CD14-positive monocyte (primary cell): ENCODE results near the gene CREBBP. TPM values are rescaled to one million over a fixed set of nuclear protein-coding genes. Genes with fewer than 3 reads are reported as not detected.

ENCODE experiments used
- DNase-seq, 3 donors: peaks; one replicate each; pipeline ENCODE4 v3.0.0-alpha.2; 2011 to 2022
- H2AFZ ChIP-seq: 2 replicates; pipeline ENCODE4 v1.6.0; 2012; ENCODE audit warnings: mild to moderate bottlenecking, low read depth, low read length, inconsistent platforms; ENCODE audit not compliant: insufficient read depth, poor library complexity, severe bottlenecking
- H3K27ac ChIP-seq, 2 donors: 1 replicate in 1 of 2; 2 replicates in 1 of 2; pipeline ENCODE4 v1.5.1; 2012 to 2013; ENCODE audit warnings: low read length in 2 of 2, control low read depth in 1 of 2, inconsistent platforms in 1 of 2, low read depth in 1 of 2, mild to moderate bottlenecking in 1 of 2
- H3K27me3 ChIP-seq, 2 donors: one replicate each; pipeline versions ENCODE4 v1.6.0 to v1.6.1; 2011 to 2013; ENCODE audit warnings: low read length in 2 of 2; ENCODE audit not compliant: control insufficient read depth in 2 of 2, insufficient read depth in 2 of 2
- H3K36me3 ChIP-seq, 2 donors: replicated peaks in 1 of 2; 1 replicate in 1 of 2; 2 replicates in 1 of 2; pipeline versions ENCODE4 v1.5.1 to v1.6.1; 2012 to 2013; ENCODE audit warnings: low read length in 2 of 2, control low read depth in 1 of 2, inconsistent platforms in 1 of 2, mild to moderate bottlenecking in 1 of 2; ENCODE audit not compliant: insufficient read depth in 2 of 2, control insufficient read depth in 1 of 2
- H3K4me1 ChIP-seq, 2 donors: 1 replicate in 1 of 2; 2 replicates in 1 of 2; pipeline versions ENCODE4 v1.5.1 to v1.6.1; 2012 to 2013; ENCODE audit warnings: low read length in 2 of 2, control low read depth in 1 of 2, inconsistent platforms in 1 of 2, mild to moderate bottlenecking in 1 of 2, moderate library complexity in 1 of 2; ENCODE audit not compliant: insufficient read depth in 2 of 2, control insufficient read depth in 1 of 2
- H3K4me2 ChIP-seq: replicated peaks from 2 replicates; pipeline ENCODE3; 2012; ENCODE audit warnings: low read length, moderate library complexity, mild to moderate bottlenecking; ENCODE audit not compliant: poor library complexity, severe bottlenecking; ENCODE audit errors: extremely low read depth
- H3K4me3 ChIP-seq, 3 experiments: fragments of 200-600 bp in 1 of 3; sonication (generic) in 1 of 3; replicated peaks in 1 of 3; 1 replicate in 2 of 3; 2 replicates in 1 of 3; pipeline ENCODE4 v1.5.1; 2011 to 2013; ENCODE audit warnings: low read length in 3 of 3, mild to moderate bottlenecking in 3 of 3, control low read depth in 2 of 3, low read depth in 2 of 3, inconsistent platforms in 1 of 3, moderate library complexity in 1 of 3
- H3K79me2 ChIP-seq: 2 replicates; pipeline ENCODE4 v1.6.0; 2012; ENCODE audit warnings: mild to moderate bottlenecking, control low read depth, inconsistent platforms, low read length, moderate library complexity; ENCODE audit not compliant: insufficient read depth
- H3K9ac ChIP-seq: 2 replicates; pipeline ENCODE4 v1.6.0; 2017; ENCODE audit warnings: low read length, mild to moderate bottlenecking; ENCODE audit not compliant: insufficient read depth, poor library complexity, severe bottlenecking
- H3K9me3 ChIP-seq, 2 donors: replicated peaks in 1 of 2; 1 replicate in 1 of 2; 2 replicates in 1 of 2; pipeline versions ENCODE4 v1.5.1 to v1.6.1; 2012 to 2013; ENCODE audit warnings: low read length in 2 of 2, control low read depth in 1 of 2; ENCODE audit not compliant: control insufficient read depth in 1 of 2, insufficient read depth in 1 of 2
- H4K20me1 ChIP-seq: 2 replicates; pipeline ENCODE4 v1.6.0; 2012; ENCODE audit warnings: mild to moderate bottlenecking, low read length, control low read depth, moderate library complexity; ENCODE audit not compliant: insufficient read depth
- H3K27ac Mint-ChIP-seq, 7 donors: one replicate each; pipeline ENCODE4 v1.8.0; 2020; ENCODE audit warnings: mild to moderate bottlenecking in 7 of 7, mixed read lengths in 7 of 7, moderate library complexity in 6 of 7, inconsistent platforms in 2 of 7
- H3K27me3 Mint-ChIP-seq, 3 donors: one replicate each; pipeline ENCODE4 v1.8.0; 2021 to 2022; ENCODE audit warnings: low read depth in 3 of 3, mild to moderate bottlenecking in 3 of 3, mixed read lengths in 3 of 3, moderate library complexity in 3 of 3, inconsistent platforms in 1 of 3
- H3K36me3 Mint-ChIP-seq, 2 donors: one replicate each; pipeline ENCODE4 v1.8.0; 2020; ENCODE audit warnings: mixed read lengths in 2 of 2, inconsistent platforms in 1 of 2, mild to moderate bottlenecking in 1 of 2
- H3K4me1 Mint-ChIP-seq: one replicate; pipeline ENCODE4 v1.8.0; 2020; ENCODE audit warnings: mild to moderate bottlenecking, mixed read lengths
- H3K4me3 Mint-ChIP-seq, 2 donors: one replicate each; pipeline ENCODE4 v1.8.0; 2020; ENCODE audit warnings: mild to moderate bottlenecking in 2 of 2, mixed read lengths in 2 of 2, moderate library complexity in 1 of 2
- H3K9me3 Mint-ChIP-seq, 7 donors: one replicate each; pipeline ENCODE4 v1.8.0; 2020 to 2022; ENCODE audit warnings: mixed read lengths in 7 of 7, mild to moderate bottlenecking in 6 of 7, moderate library complexity in 6 of 7, inconsistent platforms in 2 of 7
- WGBS: methylation state at CpG from one replicate; pipeline ENCODE4 v1.1.5; 2013; ENCODE audit warnings: missing lambda C conversion rate; ENCODE audit not compliant: insufficient coverage; 5-methylcytosine and 5-hydroxymethylcytosine counted together
- intact Hi-C, 2 donors: fragments of 100-400 bp; cut with micrococcal nuclease; formaldehyde crosslinking; loops; one replicate each; pipeline versions ENCODE4 v1.15.0 to v1.15.1; 2023
- polyA plus RNA-seq, 3 donors: library from polyadenylated mRNA; depleted of rRNA in 1 of 3; unstranded in 2 of 3; stranded (reverse) in 1 of 3; fragments of 300-500 nt in 2 of 3; fragments of >200 nt in 1 of 3; fragmentation: Illumina TruSeq in 2 of 3; gene quantifications; 1 replicate in 2 of 3; 2 replicates in 1 of 3; pipeline ENCODE4 v1.2.3, GENCODE V29; 2012 to 2021
- TF ChIP-seq, protein P1 (sequence below): fragments of 200-600 bp; IDR thresholded peaks from one replicate; pipeline ENCODE4 v1.8.0; 2022; ENCODE audit warnings: antibody characterized with exemption, mild to moderate bottlenecking

CREBBP gene
- polyA plus RNA-seq, 3 donors: 2.1 to 26.9 (median 6.2) TPM

DNA sequence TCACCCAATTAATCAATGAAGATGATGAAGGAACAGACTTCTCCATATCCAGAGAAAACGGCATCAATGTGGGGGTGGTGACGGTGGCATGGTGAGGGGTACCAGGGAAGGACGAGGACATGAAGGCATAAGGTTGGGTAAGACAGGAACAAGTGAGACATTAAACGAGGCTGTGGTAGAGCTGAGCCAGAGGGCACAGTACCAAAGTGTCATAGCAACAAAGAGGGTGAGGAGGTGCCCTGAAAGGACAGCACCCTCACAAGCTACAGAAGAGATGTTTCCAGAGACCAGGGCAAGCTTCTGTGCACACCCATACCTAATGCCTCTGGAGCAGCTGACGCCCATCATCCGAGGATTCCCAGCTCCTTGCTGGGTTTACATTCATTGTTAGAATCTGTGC lies 105.7 kb downstream of the CREBBP start:
- Histone ChIP-seq H3K4me1 (no peaks in the 10 kb centered on the region), H3K27me3 (no peaks in the 10 kb centered on the region), H3K27ac (no peak overlapping the region), H4K20me1 (peaks cover 92% of the 10 kb centered on the region), H3K36me3 (peaks cover 84 to 96% of the 10 kb centered on the region in 2 donors), H3K4me2 (no peak overlapping the region), H3K9me3 (no peaks in the 10 kb centered on the region), H3K4me3 (no peak overlapping the region), H3K9ac (no peak overlapping the region), H2AFZ (no peak overlapping the region), H3K79me2 (no peaks in the 10 kb centered on the region)
- intact Hi-C loops: no loop called here
- WGBS: 100% methylated on average over 2 of the region's 6 CpGs
- Mint-ChIP-seq H3K4me3 (no peak overlapping the region), H3K36me3 (peaks cover 83 to 92% of the 10 kb centered on the region in 2 donors), H3K4me1 (no peaks in the 10 kb centered on the region), H3K9me3 (no peaks in the 10 kb centered on the region), H3K27me3 (peaks cover 0 to 1% (median 0%) of the 10 kb centered on the region in 3 donors), H3K27ac (peak overlapping the region in 3 of 7 donors; percentile 2 to 76 (median 40))
- DNase-seq: no peak
- TF ChIP-seq, protein P1, sequence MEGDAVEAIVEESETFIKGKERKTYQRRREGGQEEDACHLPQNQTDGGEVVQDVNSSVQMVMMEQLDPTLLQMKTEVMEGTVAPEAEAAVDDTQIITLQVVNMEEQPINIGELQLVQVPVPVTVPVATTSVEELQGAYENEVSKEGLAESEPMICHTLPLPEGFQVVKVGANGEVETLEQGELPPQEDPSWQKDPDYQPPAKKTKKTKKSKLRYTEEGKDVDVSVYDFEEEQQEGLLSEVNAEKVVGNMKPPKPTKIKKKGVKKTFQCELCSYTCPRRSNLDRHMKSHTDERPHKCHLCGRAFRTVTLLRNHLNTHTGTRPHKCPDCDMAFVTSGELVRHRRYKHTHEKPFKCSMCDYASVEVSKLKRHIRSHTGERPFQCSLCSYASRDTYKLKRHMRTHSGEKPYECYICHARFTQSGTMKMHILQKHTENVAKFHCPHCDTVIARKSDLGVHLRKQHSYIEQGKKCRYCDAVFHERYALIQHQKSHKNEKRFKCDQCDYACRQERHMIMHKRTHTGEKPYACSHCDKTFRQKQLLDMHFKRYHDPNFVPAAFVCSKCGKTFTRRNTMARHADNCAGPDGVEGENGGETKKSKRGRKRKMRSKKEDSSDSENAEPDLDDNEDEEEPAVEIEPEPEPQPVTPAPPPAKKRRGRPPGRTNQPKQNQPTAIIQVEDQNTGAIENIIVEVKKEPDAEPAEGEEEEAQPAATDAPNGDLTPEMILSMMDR: no peak

DNA sequence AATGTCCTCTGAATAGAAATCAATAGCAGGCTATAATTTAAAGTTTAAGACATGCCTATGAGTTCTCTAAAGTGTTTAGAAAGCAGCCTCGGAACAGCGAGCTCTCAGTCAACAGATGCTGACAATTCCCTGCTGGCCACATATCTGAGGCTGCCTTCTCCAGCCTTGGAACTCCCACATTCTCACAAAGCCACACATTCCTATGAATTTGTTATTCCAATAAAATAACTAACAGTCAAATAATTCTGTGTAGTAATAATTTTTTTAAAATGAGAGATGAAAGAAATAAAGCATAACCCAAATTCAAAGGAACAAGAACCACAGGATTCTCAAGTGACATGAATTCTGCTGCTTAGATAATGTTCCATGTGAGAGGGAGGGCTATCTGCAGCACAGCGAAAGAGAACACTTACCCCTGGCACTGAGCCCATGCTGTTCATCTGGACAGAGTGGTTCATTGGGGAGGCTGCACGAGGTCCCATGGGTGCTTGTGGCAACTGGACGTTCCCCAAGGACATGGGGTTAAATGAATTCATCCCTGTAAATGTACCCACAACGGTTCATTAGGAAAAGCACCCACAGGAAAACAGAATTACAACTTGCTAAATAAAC lies 106.3 kb downstream of the CREBBP start:
- H3K79me2 ChIP-seq: no peaks in the 10 kb centered on the region
- Mint-ChIP-seq H3K27ac (peak overlapping the region in 1 of 7 donors; percentile 2), H3K4me3 (no peak overlapping the region), H3K27me3 (peaks cover 0 to 1% (median 1%) of the 10 kb centered on the region in 3 donors), H3K4me1 (no peaks in the 10 kb centered on the region), H3K9me3 (no peaks in the 10 kb centered on the region), H3K36me3 (peaks cover 79 to 92% of the 10 kb centered on the region in 2 donors)
- intact Hi-C loops: no loop called here
- H3K4me3 ChIP-seq: no peak overlapping the region
- no peak overlapping the region for H3K27ac ChIP-seq
- H3K4me2 ChIP-seq: no peak overlapping the region
- TF ChIP-seq, protein P1: no peak
- no peak for DNase-seq
- H3K36me3 ChIP-seq: peaks cover 85 to 96% of the 10 kb centered on the region in 2 donors
- H2AFZ ChIP-seq: no peak overlapping the region
- no peaks in the 10 kb centered on the region for H3K9me3 ChIP-seq
- WGBS: 92% methylated on average over 2 of the region's 6 CpGs
- H3K27me3 ChIP-seq: no peaks in the 10 kb centered on the region
- no peaks in the 10 kb centered on the region for H3K4me1 ChIP-seq
- no peak overlapping the region for H3K9ac ChIP-seq
- H4K20me1 ChIP-seq: peaks cover 92% of the 10 kb centered on the region
